SK-N-SH (cell line): ENCODE measurements around the gene PCSK2. TPM values are rescaled to one million over a fixed set of nuclear protein-coding genes. Genes with fewer than 3 reads are reported as not detected.

Experiments
- CTCF ChIA-PET: fragments of 300-600, 350-600 bp; formaldehyde crosslinking; extraction: SDS; loops from one replicate; lab custom pipeline; 2021; lab: Yijun Ruan, JAX
- POLR2A ChIA-PET: fragments of 350-600 bp; sonication (Branson Sonifier 250); formaldehyde crosslinking; extraction: SDS; loops from one replicate; lab custom pipeline; 2020; ENCODE audit warnings: antibody characterized with exemption, inconsistent platforms; lab: Yijun Ruan, JAX
- DNase-seq: peaks from one replicate; pipeline ENCODE4 v3.0.0; 2012
- H2AFZ ChIP-seq: fragments of 200-600 bp; sonication (generic); 2 replicates; pipeline ENCODE4 v1.8.1; 2016; ENCODE audit warnings: antibody characterized with exemption, mild to moderate bottlenecking, low read depth
- H3F3A ChIP-seq: fragments of 200-600 bp; sonication (generic); replicated peaks from 2 replicates; pipeline ENCODE3; 2016; ENCODE audit warnings: antibody characterized with exemption, mild to moderate bottlenecking; ENCODE audit not compliant: insufficient read depth
- H3K27ac ChIP-seq, 2 experiments: fragments of 200-500 bp in 1 of 2; fragments of 200-600 bp in 1 of 2; sonication (Bioruptor generic) in 1 of 2; sonication (generic), shearing (Covaris generic) in 1 of 2; 2 replicates each; pipeline versions ENCODE4 v1.5.1 to v1.6.1; 2014 to 2016; ENCODE audit warnings: low read depth in 2 of 2, inconsistent platforms in 1 of 2, low read length in 1 of 2, mild to moderate bottlenecking in 1 of 2, mixed read lengths in 1 of 2
- H3K27me3 ChIP-seq: fragments of 200-600 bp; sonication (generic), shearing (Covaris generic); 2 replicates; pipeline ENCODE4 v1.6.1; 2016; ENCODE audit warnings: mixed run types; ENCODE audit not compliant: insufficient read depth
- H3K36me3 ChIP-seq, 2 experiments: fragments of 200-500 bp in 1 of 2; fragments of 200-600 bp in 1 of 2; sonication (Bioruptor generic) in 1 of 2; sonication (generic) in 1 of 2; replicated peaks in 1 of 2; 2 replicates each; pipeline versions ENCODE3 to v1.5.1; 2014 to 2016; ENCODE audit warnings: low read length in 1 of 2, mild to moderate bottlenecking in 1 of 2; ENCODE audit not compliant: insufficient read depth in 2 of 2, control insufficient read depth in 1 of 2
- H3K4me1 ChIP-seq, 2 experiments: fragments of 200-500 bp in 1 of 2; fragments of 200-600 bp in 1 of 2; sonication (Bioruptor generic) in 1 of 2; sonication (generic), shearing (Covaris generic) in 1 of 2; 2 replicates each; pipeline versions ENCODE4 v1.5.1 to v1.6.1; 2014 to 2016; ENCODE audit warnings: low read depth in 1 of 2, low read length in 1 of 2, mixed run types in 1 of 2; ENCODE audit not compliant: insufficient read depth in 2 of 2, control insufficient read depth in 1 of 2
- H3K4me2 ChIP-seq: fragments of 200-600 bp; sonication (generic), shearing (Covaris generic); 2 replicates; pipeline ENCODE4 v1.6.1; 2017; ENCODE audit warnings: mixed run types
- H3K4me3 ChIP-seq, 2 experiments: fragments of 200-500 bp in 1 of 2; fragments of 200-600 bp in 1 of 2; sonication (Bioruptor generic) in 1 of 2; sonication (generic), shearing (Covaris generic) in 1 of 2; 2 replicates each; pipeline versions ENCODE4 v1.5.1 to v1.8.1; 2014 to 2016; ENCODE audit warnings: low read depth in 2 of 2, inconsistent platforms in 1 of 2, low read length in 1 of 2, mild to moderate bottlenecking in 1 of 2, mixed read lengths in 1 of 2, moderate library complexity in 1 of 2
- H3K79me2 ChIP-seq: fragments of 200-600 bp; sonication (generic); 2 replicates; pipeline ENCODE4 v1.8.1; 2017; ENCODE audit warnings: mild to moderate bottlenecking; ENCODE audit not compliant: insufficient read depth
- H3K9ac ChIP-seq: fragments of 200-600 bp; sonication (generic); 2 replicates; pipeline ENCODE4 v1.6.1; 2017; ENCODE audit warnings: mixed run types
- H3K9me2 ChIP-seq: fragments of 200-600 bp; sonication (generic); 2 replicates; pipeline ENCODE4 v1.6.1; 2017; ENCODE audit warnings: mixed run types
- H3K9me3 ChIP-seq: fragments of 200-600 bp; sonication (generic); 2 replicates; pipeline ENCODE4 v1.6.1; 2017; ENCODE audit warnings: mixed run types, mild to moderate bottlenecking, moderate library complexity
- H4K20me1 ChIP-seq: fragments of 200-600 bp; sonication (generic); 2 replicates; pipeline ENCODE4 v1.6.1; 2017; ENCODE audit warnings: mild to moderate bottlenecking, mixed run types; ENCODE audit not compliant: insufficient read depth
- ELF1 ChIP-seq: IDR thresholded peaks from 2 replicates; pipeline ENCODE4 v1.4.0; 2012
- EZH2phosphoT487 ChIP-seq: fragments of 200-600 bp; sonication (generic); IDR thresholded peaks from 2 replicates; pipeline ENCODE4 v1.6.1; 2017; ENCODE audit warnings: low read depth, mixed run types, mild to moderate bottlenecking, antibody characterized with exemption, moderate library complexity, borderline replicate concordance
- FOSL2 ChIP-seq: IDR thresholded peaks from 2 replicates; pipeline ENCODE4 v1.4.0; 2012; ENCODE audit warnings: low read depth, mild to moderate bottlenecking, moderate library complexity, borderline replicate concordance
- FOXJ3 ChIP-seq: sonication (generic); formaldehyde crosslinking; IDR thresholded peaks from 2 replicates; pipeline ENCODE4 v1.5.1; 2020; ENCODE audit warnings: mild to moderate bottlenecking, missing genetic modification reagents
- GABPA ChIP-seq: IDR thresholded peaks from 2 replicates; pipeline ENCODE4 v1.4.0; 2012; ENCODE audit warnings: low read depth, mild to moderate bottlenecking
- GATA2 ChIP-seq: sonication (generic); formaldehyde crosslinking; IDR thresholded peaks from 2 replicates; pipeline ENCODE4 v1.5.0; 2020; ENCODE audit warnings: mild to moderate bottlenecking, missing genetic modification reagents
- IRF3 ChIP-seq: fragments of 150-350 bp; IDR thresholded peaks from 2 replicates; pipeline ENCODE4 v1.6.1; 2016; ENCODE audit warnings: mild to moderate bottlenecking, low read depth, low read length
- MXI1 ChIP-seq: IDR thresholded peaks from 2 replicates; pipeline ENCODE4 v1.6.1; 2012; ENCODE audit warnings: mild to moderate bottlenecking, low read depth, low read length, improper control_type of control experiment
- NRF1 ChIP-seq: IDR thresholded peaks from 2 replicates; pipeline ENCODE4 v1.6.1; 2012; ENCODE audit warnings: low read depth, mild to moderate bottlenecking, low read length
- PBX3 ChIP-seq: IDR thresholded peaks from 2 replicates; pipeline ENCODE4; 2012
- POLR2AphosphoS5 ChIP-seq: IDR thresholded peaks from 2 replicates; pipeline ENCODE4 v1.6.1; 2012; ENCODE audit warnings: low read depth, low read length
- RFX5 ChIP-seq: IDR thresholded peaks from 2 replicates; pipeline ENCODE4 v1.6.1; 2012; ENCODE audit warnings: mild to moderate bottlenecking, improper control_type of control experiment, low read length
- RXRA ChIP-seq: IDR thresholded peaks from 2 replicates; pipeline ENCODE4 v1.4.0; 2012; ENCODE audit warnings: low read depth, mild to moderate bottlenecking, borderline replicate concordance
- SIN3A ChIP-seq: IDR thresholded peaks from 2 replicates; pipeline ENCODE4 v1.6.1; 2012; ENCODE audit warnings: low read depth, mild to moderate bottlenecking, low read length, moderate library complexity, borderline replicate concordance
- TCF12 ChIP-seq: IDR thresholded peaks from 2 replicates; pipeline ENCODE4 v1.4.0; 2012
- TEAD4 ChIP-seq: IDR thresholded peaks from 2 replicates; pipeline ENCODE4 v1.4.0; 2012; ENCODE audit warnings: mild to moderate bottlenecking, borderline replicate concordance; ENCODE audit not compliant: insufficient read depth
- USF2 ChIP-seq: fragments of 150-350 bp; IDR thresholded peaks from 2 replicates; pipeline ENCODE4 v1.6.1; 2017; ENCODE audit warnings: antibody characterized with exemption, low read length, low read depth, borderline replicate concordance
- YY1 ChIP-seq: IDR thresholded peaks from 2 replicates; pipeline ENCODE4 v1.4.0; 2012; ENCODE audit warnings: low read depth, mild to moderate bottlenecking
- WGBS: methylation state at CpG from one replicate; pipeline ENCODE4 v1.1.6; 2017; ENCODE audit warnings: low lambda C conversion rate; 5-methylcytosine and 5-hydroxymethylcytosine counted together
- polyA plus RNA-seq, 3 experiments: library from polyadenylated mRNA; depleted of rRNA; stranded (reverse); fragments of >200 nt; gene quantifications; 2 replicates each; pipeline ENCODE4 v1.2.3, GENCODE V29; 2012

PCSK2 gene
- polyA plus RNA-seq, 1 of the 3 experiments (the other 2 are of a cell fraction) = not detected

GRCh38 chr20:17417225-17417624 lies 190.4 kb downstream of the PCSK2 start:
- DNase-seq = no peak
- Histone ChIP-seq H2AFZ (no peak overlapping the region), H3K79me2 (no peaks in the 10 kb centered on the region), H3K4me2 (no peak overlapping the region), H3K9ac (no peak overlapping the region)
- WGBS = 57% methylated on average over 3 of the region's 3 CpGs
- POLR2A ChIA-PET = no interaction called here
- no peak for TF ChIP-seq SIN3A
- no peak for TF ChIP-seq RFX5
- no peak for TF ChIP-seq TCF12
- TF ChIP-seq YY1 = no peak
- no peak for TF ChIP-seq FOXJ3
- no peak for TF ChIP-seq PBX3
- no peak for TF ChIP-seq MXI1
- TF ChIP-seq FOSL2 = no peak
- TF ChIP-seq NRF1 = no peak
- TF ChIP-seq RXRA = no peak
- TF ChIP-seq USF2 = no peak
- TF ChIP-seq EZH2phosphoT487 = no peak
- no peak for TF ChIP-seq IRF3
- TF ChIP-seq ELF1 = no peak
- no peak for TF ChIP-seq GATA2
- TF ChIP-seq POLR2AphosphoS5 = no peak
- no peak for TF ChIP-seq TEAD4
- TF ChIP-seq GABPA = no peak
- TF ChIP-seq, all 33 proteins: peak for 0
- H4K20me1 ChIP-seq = no peaks in the 10 kb centered on the region
- H3K27ac ChIP-seq = no peak overlapping the region
- H3K4me1 ChIP-seq = no peaks in the 10 kb centered on the region
- no peaks in the 10 kb centered on the region for H3K27me3 ChIP-seq
- H3K4me3 ChIP-seq = no peak overlapping the region
- CTCF ChIA-PET = interaction anchor here (1.8 kb wide), 1 partner anchor 14 kb away, joined by 8 read pairs; no protein-coding TSS in a partner anchor
- H3K9me2 ChIP-seq = no peaks in the 10 kb centered on the region
- H3K36me3 ChIP-seq = no peaks in the 10 kb centered on the region
- H3F3A ChIP-seq = no peaks in the 10 kb centered on the region
- H3K9me3 ChIP-seq = no peaks in the 10 kb centered on the region
